GM21576 (cell line): ENCODE measurements around the gene HECW1.

Experiments used
- ATAC-seq: cut with Tn5 transposase; IDR thresholded peaks from one replicate; pipeline ENCODE4 v1.9.1; 2021; ENCODE audit warnings: mild to moderate bottlenecking, moderate library complexity; ENCODE audit not compliant: unreplicated experiment

HECW1 gene

GRCh38 chr7:43142703-43143102, 30.3 kb downstream of the HECW1 start:
- ATAC-seq, result no peak

GRCh38 chr7:43143918-43144589, 31.6 kb downstream of the HECW1 start:
- no peak for ATAC-seq

DNA sequence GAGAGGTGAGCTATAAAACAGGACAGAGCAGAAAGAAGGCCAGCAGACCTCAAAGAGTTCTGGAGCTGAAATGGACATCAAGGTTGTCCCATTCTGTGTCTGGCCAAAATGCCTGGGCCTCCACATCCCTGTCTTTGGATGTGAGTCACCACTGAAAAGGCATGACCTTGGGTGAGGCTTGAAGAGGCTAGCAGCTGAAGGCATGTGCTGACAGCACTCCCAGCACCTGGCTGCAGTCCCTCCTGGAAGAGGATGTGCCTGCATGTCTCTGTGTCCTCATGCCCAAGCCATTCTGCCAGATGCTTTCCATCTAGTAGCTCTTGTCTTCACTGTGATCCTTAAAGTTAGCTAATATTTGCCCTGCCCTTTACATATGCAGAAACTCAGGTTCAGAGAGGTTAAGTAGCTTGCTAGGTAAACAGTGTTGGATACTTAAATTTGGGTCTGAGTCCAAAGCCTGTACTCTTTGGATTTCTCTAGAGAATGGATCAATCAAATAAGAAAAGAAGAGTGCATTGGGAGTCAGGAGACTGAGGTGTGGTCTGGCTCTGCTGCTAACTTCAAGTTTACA, 35.8 kb downstream of the HECW1 start:
- no peak for ATAC-seq

DNA sequence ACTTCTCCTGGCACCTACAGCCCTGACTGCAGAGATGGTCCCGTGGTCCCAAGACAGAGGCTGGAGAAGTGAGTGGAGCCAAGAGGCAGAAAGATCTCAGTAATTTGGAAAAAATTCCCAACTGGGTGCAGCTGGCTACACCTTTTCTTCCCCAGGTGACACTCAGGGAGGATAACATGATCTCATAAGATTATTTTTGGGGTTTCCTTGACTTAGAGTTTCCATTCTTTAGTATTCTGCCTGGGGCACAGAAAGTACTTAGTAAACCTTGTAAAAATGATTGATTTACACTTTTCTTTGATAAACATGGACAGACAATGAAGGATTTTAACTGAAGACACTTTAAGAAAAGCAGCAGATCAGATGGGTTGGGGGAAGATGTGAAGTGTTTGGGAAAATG, 38.6 kb downstream of the HECW1 start:
- no peak for ATAC-seq

GRCh38 chr7:43152696-43153095, 40.2 kb downstream of the HECW1 start:
- ATAC-seq, result no peak

GRCh38 chr7:43155636-43156035, 43.2 kb downstream of the HECW1 start:
- no peak for ATAC-seq

GRCh38 chr7:43163885-43164284, 51.4 kb downstream of the HECW1 start:
- ATAC-seq, result no peak

DNA sequence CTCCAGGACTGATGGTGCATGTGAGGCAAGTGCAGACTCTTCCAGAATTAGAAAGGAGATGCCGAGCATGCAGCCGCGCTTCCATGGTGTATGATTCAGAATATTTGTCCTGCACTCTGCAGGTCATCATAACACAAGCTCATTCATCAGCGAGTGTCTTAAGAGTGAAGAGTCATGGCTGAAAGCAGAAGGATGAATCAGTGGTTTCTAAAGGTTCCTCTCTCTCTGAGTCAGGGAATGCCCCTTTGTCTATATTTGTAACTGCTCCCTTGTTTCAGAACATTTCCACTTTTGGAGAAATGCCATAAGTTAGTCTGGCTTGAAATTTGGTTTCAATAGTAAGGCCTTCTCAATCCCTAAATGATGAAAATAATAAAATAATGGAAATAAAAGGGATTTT, 52.3 kb downstream of the HECW1 start:
- ATAC-seq, result peak; percentile 94

DNA sequence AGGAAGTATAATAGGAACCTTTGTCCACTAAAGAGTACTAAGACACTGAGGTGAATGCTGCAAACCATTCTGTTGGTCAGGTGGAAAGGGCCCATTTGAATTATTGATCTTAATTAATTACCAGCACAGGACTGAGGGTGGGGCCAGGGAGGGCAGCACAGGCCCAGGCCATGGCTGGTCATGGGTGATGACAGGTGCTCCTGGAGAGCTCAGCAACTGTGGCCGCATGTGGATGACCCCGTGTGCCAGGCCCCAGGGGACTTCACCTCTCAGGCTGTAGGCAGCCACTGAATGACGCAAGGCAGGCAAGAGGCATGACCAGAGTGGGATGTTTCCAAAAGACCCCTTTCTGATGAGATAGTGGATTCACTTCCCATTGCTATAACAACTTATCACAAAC, 54.2 kb downstream of the HECW1 start:
- ATAC-seq, result no peak

GRCh38 chr7:43169076-43169475, 56.6 kb downstream of the HECW1 start:
- ATAC-seq, result no peak

DNA sequence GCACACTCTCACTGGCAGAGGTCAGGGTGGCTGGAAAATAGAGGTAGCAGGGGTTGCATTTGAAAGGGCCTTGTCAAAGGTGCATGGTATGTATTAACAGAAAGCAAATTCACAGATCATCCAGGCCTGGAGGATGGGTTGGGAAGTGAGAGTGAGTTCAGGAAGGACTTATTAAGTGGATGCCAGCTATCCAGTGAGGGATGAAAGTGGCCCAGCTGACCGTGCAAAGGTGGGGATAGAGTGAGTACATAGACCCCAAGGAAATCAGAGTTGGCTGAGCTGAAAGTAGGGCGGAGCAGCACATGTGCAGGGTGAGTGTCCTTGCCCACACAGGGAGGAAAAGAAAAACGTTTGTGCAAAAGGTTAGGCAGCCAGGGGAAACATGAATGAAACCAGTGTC, 58.1 kb downstream of the HECW1 start:
- ATAC-seq, result no peak

DNA sequence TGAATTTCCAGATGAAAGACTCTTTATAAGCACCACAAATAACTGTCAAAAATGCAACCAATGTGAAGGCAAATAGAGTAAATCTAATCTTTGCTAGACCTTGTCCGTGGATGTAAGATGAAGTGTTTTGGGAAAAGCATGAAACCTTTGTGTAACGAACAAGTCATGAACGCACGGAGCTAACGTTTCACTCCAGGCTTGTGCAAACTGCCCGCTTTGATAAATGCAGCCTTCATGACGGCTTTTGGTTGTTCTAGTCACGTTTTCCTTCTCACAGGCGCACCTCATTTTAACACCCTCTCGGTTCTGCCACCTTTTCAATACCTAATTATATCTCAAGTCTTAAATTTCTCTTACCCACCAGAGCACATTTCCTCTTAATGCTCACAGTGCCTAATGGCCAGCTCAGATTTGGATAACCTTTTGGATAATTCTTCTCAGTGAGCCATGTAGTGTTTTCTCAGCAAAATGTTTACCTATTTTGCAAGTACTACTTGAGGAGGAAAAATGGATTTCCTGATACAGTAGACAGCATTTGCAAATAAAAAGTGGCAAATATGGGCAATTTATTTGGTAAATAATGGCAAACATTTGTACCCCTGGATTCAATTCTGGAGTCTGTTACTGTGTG, 63.2 kb downstream of the HECW1 start:
- ATAC-seq, result no peak

- ATAC-seq, result no peak
Measured at GRCh38 chr7:43179393-43179792, 66.9 kb downstream of the HECW1 start.

DNA sequence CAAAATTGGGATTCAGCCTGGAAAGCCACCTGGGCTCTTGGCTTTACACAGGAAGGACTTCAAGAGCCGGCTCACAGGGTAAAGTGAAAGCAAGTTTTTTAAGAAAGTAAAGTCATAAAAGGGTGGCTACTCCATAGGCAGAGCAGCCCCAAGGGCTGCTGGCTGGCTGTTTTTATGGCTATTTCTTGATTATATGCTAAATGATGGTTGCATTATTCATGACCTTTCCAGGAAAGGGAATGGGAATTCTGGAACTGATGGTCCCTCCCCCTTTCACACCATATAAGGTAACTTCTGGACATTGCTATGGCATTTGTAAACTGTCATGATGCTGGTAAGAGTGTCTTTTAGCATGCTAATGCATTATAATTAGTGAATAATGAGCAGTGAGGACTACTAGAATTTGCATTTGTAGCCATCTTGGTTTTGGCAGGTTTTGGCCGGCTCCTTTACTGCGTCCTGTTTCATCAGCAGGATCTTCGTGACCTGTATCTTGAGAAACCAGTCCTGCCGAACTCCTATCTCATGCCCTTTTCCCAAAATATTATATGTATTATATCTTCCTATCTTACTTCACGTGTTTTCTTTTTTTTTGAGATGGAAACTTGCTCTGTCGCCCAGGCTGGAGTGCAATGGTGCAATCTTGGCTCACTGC, 80.5 kb downstream of the HECW1 start:
- no peak for ATAC-seq

- no peak for ATAC-seq
Measured at GRCh38 chr7:43193893-43194292, 81.4 kb downstream of the HECW1 start.

DNA sequence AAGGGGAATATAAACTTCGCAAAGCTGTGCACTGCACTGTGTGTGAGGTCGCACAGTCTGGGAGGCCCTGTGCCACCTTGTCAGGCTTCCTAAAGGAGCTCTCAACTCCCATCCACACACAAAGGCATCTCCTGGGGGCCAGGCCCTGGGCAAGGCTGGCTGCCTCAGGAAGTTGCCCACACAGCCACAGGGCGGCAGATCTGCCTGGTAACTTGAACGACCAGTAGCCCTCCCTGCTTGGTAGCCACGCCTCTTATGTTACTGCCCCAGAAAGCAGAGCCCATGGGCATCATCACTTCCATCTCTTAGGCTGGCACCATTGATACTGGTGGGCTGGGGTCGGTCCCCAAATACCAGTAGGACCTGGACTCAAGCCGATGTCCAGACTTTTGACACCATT, 82.8 kb downstream of the HECW1 start:
- ATAC-seq, result no peak

DNA sequence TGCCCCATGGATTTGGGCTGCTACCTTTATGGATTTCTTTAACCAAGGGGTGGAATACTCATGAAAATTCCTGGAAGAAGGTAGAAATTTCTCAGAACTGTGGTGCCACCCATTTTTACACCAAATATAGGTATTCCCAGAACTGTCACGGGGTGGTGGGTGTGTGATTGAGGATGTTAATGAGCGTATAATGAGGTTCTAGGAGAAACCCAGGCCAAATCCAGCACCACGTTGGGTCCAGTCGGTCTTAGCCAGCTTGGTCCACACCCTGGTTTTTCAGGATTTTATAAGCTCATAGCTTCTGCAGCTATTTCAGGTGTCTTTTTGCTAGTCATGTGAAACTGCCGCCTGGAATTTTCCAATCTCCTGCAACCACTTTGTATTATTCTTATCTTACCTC, 83.3 kb downstream of the HECW1 start:
- ATAC-seq, result no peak

GRCh38 chr7:43196379-43196778, 83.9 kb downstream of the HECW1 start:
- no peak for ATAC-seq

GRCh38 chr7:43198016-43198415, 85.6 kb downstream of the HECW1 start:
- ATAC-seq, result no peak

- no peak for ATAC-seq
Measured at GRCh38 chr7:43198599-43199090, 86.2 kb downstream of the HECW1 start.

DNA sequence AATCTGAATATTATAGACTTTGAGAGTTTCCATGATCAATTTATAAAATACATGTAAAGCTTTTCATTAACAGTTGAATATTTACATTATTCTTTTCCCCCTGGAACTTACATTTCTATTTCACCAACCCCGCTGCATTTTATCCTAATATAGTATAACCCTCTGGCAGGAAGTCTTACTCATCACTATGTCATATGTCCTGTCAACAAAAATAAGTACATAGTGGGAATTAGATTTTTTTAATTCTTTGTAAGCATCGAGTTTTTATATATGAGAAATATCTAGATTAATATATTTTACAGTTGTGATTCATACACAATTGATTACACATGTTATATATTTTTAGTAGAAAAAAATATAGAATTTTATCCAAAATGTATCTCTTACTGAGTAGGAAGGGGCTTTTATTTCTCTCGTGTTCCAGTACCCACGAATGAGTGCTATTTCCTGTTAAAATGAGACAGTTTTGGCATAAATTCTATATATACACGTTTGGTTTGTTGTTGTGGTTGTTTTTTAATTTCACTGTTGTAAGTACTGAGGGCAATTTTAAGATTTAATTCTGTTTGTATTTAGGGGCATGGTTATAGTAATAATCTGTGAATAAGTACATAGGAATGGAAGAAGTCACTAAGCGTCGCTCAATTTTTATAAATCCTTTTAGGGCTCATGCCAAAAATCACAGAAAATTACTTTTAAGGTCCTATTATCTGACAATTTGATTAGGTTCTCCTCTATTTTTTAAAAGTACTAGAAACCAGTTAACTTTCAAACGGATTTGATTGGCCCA, 87.1 kb downstream of the HECW1 start:
- ATAC-seq, result no peak
